Smooth muscle cell of the pulmonary artery (primary cell): ENCODE measurements around the gene NPIPB12. TPM values are rescaled to one million over a fixed set of nuclear protein-coding genes. Genes with fewer than 3 reads are reported as not detected.

Experiments
- total RNA-seq: library from RNA; depleted of rRNA; stranded (reverse); fragments of >200 nt; gene quantifications from 2 replicates; pipeline ENCODE4 v1.2.3, GENCODE V29; 2014

The NPIPB12 gene
- total RNA-seq = 20.8 and 22.2 TPM in 2 replicates

DNA sequence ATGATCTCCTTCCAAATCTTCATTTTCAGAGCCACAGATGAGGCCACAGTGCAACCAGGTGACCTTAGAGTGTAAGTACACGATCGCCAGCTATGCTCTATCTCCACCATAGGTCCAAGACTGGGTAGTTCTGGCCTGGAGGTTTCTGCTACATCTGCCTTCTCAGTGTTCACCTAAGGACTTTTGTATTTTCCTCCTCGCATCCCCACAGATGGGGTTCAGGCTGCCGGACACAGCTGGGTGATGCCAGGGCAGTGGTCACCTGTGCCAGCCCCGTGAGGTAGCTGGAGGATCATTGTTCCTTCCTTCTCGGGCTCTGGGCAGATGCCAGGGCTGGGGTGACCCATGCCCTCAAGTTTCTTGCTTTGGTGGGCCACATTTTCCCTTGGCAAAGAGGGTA is at the start of gene NPIPB12:
NPIPB12 (minus strand) TSS at position 101 of the 400 bp plus-strand sequence.

DNA sequence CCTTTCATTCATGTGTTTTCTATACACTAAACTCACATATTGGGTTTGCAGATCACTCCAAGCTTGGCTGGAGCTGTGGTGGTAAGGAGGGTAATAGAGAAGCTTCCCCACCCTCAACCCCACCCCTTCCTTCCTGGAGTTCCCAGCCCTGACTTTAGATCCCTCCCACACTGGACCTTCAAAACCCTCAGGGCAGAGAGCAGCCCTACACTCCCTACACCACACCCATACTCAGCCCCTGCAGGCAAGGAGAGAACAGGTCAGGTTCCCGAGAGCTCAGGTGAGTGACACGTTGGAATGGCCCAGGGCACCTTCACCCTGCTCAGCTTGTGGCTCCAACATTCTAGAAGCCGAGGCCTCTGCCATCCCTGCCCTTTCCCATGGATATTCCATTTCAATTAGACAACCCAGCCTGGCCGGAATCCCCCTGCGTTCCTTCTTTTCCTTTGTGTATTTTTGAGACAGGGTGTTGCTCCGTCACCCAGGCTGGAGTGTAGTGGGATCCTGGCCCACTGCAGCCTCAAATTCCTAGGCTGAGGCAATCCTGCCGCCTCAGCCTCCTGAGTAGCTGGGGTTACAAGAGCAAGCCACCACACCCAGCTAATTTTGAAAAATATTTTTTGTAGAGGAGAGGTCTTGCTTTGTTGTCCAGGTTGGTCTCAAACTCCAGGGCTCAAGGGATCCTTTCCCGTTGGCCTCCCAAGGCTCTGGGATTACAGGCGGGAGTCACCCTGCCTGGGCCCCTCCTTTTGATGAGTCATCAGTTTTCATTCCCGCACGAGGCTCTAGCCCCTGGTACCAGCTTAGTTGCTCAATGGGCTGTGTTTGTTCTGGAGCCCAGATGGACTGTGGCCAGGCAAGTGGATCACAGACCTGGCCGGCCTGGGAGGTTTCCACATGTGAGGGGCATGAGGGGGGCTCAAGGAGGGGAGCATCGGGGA is 46.2 kb downstream of the NPIPB12 start, which contains the start of gene SULT1A4:
SULT1A4 (plus strand) TSS at position 208 of the 941 bp plus-strand sequence. CDS start 1,473 bp downstream, outside the sequence.

DNA sequence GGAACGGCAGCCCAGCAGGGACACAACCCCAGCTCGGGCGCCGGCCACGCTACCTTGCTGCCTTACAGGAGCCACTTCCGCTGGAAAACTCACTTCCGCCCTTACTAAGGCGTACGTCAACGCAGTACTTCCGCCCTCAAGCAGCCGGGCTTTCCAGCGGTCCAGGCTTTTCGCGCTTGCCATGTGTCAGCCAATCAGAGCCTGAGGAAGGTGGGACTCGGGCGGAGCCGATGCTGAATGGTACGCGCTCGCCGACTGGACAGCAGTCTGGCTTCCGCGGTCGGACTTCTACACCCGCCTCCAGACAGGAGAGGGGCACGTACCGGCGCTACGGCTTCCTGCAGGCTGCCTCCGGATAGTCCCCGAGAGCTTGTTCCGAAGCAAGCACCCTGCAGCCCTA is 51.9 kb downstream of the NPIPB12 start, which contains the start of the genes BOLA2 and SLX1B:
BOLA2 (minus strand) TSS at position 83 of the 400 bp plus-strand sequence. CDS start 98 bp downstream, outside the sequence.
SLX1B (plus strand) TSS at position 265 of the 400 bp plus-strand sequence.

Other genes with a start within 250 kb of the NPIPB12 start
- gene NPIPB11, start 99.7 kb downstream of the NPIPB12 start, total RNA-seq = 0.13 and 0.76 TPM in 2 replicates
- gene BOLA2, start 52.1 kb downstream of the NPIPB12 start, total RNA-seq = 13.3 and 13.9 TPM in 2 replicates
- gene SLX1B, start 51.9 kb downstream of the NPIPB12 start, total RNA-seq = 3.1 and 8.9 TPM in 2 replicates
- 1.6 and 1.7 TPM in 2 replicates for gene SULT1A4, start 46.5 kb downstream of the NPIPB12 start, total RNA-seq
- not detected in 2 replicates for gene SPN, start 156.8 kb upstream of the NPIPB12 start, total RNA-seq
- 5.2 and 13.9 TPM in 2 replicates for gene QPRT, start 172.8 kb upstream of the NPIPB12 start, total RNA-seq
- not detected in 2 replicates for gene C16orf54, start 239.6 kb upstream of the NPIPB12 start, total RNA-seq